ENCODE results near the gene CABCOCO1. TPM values are rescaled to one million over a fixed set of nuclear protein-coding genes. Genes with fewer than 3 reads are reported as not detected.

CABCOCO1 gene
- total RNA-seq = not detected

DNA sequence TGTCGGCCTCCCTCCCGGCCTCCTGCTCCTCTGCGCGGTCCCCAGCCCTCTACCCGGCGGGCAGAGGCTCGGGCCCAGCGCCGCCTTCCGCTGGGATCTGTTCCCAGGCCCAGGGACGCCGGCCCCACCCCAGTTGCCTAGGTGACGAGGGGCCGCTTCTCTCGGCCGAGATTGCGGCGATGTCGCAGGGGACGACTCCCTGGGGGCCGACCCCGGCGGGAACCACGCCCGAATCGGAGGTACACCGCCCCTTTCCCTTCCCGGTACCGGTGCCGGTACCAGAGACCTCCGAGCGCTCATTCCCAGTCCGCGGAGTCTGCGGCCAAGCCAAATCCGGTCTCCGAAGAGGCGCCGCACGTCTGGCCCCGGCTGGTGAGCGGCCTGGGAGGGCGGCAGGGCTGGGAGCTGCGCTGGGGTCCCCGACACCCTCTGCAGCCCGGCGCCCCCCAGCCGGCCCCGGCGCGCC lies at the start of gene CABCOCO1:
Gene CABCOCO1, plus strand, starts transcription at position 136 of the 466 bp plus-strand sequence. Its CDS starts 44 bp downstream, at position 180.
- peak in 1 of 2 donors; percentile 34 for ATAC-seq
- H3K27me3 Mint-ChIP-seq (ENCODE audit: low read depth) = peaks cover 38% of the 10 kb centered on the region
- no peaks in the 10 kb centered on the region for H3K36me3 Mint-ChIP-seq (ENCODE audit: insufficient read depth)
- H3K9me3 Mint-ChIP-seq = no peaks in the 10 kb centered on the region
- DNase-seq = no peak
- H3K4me1 Mint-ChIP-seq (ENCODE audit: low read depth) = no peaks in the 10 kb centered on the region
- no peak within 1 kb of the TSS for H3K4me3 Mint-ChIP-seq

GRCh38 chr10:61613665-61614064 lies 49.1 kb upstream of the CABCOCO1 start:
- no peaks in the 10 kb centered on the region for H3K4me1 Mint-ChIP-seq (ENCODE audit: low read depth)
- no peaks in the 10 kb centered on the region for H3K36me3 Mint-ChIP-seq (ENCODE audit: insufficient read depth)
- peaks cover 3% of the 10 kb centered on the region for H3K27me3 Mint-ChIP-seq (ENCODE audit: low read depth)
- ATAC-seq (no peak), DNase-seq (no peak)
- H3K4me3 Mint-ChIP-seq = no peak overlapping the region
- H3K9me3 Mint-ChIP-seq = no peaks in the 10 kb centered on the region

DNA sequence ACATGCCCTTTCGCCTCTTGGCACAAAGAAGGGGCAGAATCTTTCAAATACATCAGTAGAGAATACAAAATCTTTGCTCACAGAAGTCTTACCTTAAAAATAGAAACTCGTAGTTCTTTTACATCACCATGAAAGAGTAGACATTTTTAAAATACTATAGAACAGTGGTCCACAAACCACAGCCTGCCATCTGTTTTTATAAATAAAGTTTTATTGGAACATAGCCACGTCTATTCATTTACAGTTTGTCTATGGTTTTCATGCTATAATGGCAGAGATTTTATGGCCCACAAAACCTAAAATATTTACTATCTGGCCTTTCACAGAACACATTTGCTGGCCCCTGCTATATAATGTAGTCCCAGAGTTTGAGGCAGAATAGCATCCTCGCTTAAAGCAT lies 46.1 kb upstream of the CABCOCO1 start:
- no peak overlapping the region for H3K4me3 Mint-ChIP-seq
- no peak for DNase-seq
- ATAC-seq = no peak
- H3K4me1 Mint-ChIP-seq (ENCODE audit: low read depth) = no peaks in the 10 kb centered on the region
- no peaks in the 10 kb centered on the region for H3K36me3 Mint-ChIP-seq (ENCODE audit: insufficient read depth)
- no peaks in the 10 kb centered on the region for H3K9me3 Mint-ChIP-seq
- peaks cover 10% of the 10 kb centered on the region for H3K27me3 Mint-ChIP-seq (ENCODE audit: low read depth)

DNA sequence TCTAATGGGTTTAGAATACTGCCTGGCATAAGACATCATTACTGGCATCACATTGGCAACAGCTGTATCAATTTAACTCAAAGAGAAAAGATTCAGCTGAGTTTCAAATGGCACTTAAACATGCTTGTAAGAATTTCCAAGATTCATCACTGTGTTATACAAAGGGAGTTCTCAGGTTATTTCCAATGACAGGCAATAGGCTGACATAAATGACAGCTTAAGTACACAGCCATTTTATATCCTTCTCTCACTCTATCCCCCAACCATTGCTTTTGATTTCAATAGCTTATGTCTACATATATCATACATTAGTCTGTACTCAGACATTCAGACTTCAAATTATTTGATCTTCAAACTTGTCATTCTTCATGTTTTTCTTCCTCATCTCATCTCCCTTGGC lies 45.5 kb upstream of the CABCOCO1 start:
- Mint-ChIP-seq H3K9me3 (no peaks in the 10 kb centered on the region), H3K27me3 (ENCODE audit: low read depth) (peaks cover 11% of the 10 kb centered on the region), H3K4me1 (ENCODE audit: low read depth) (no peaks in the 10 kb centered on the region), H3K36me3 (ENCODE audit: insufficient read depth) (no peaks in the 10 kb centered on the region), H3K4me3 (no peak overlapping the region)
- DNase-seq (no peak), ATAC-seq (no peak)

DNA sequence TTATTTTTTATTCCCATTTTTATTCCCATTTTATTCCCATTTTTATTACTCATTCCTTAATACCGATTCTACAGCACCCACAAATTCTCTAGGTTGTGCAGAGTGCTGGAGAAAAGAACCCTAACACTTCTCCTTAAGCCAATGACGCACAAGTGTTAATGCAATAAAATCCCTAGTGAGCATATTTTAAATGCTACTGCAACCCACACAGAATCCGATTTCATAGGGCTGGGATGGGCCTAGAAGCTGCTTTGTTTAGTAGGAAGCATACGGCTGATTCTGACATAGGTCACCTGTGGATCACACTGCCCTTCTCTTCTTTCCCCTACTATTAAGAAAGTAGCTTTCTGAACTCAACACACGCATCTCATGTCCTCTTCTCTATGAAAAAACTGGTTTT lies 45.1 kb upstream of the CABCOCO1 start:
- no peaks in the 10 kb centered on the region for H3K36me3 Mint-ChIP-seq (ENCODE audit: insufficient read depth)
- H3K9me3 Mint-ChIP-seq = no peaks in the 10 kb centered on the region
- no peak overlapping the region for H3K4me3 Mint-ChIP-seq
- peaks cover 11% of the 10 kb centered on the region for H3K27me3 Mint-ChIP-seq (ENCODE audit: low read depth)
- DNase-seq (no peak), ATAC-seq (no peak)
- H3K4me1 Mint-ChIP-seq (ENCODE audit: low read depth) = no peaks in the 10 kb centered on the region

DNA sequence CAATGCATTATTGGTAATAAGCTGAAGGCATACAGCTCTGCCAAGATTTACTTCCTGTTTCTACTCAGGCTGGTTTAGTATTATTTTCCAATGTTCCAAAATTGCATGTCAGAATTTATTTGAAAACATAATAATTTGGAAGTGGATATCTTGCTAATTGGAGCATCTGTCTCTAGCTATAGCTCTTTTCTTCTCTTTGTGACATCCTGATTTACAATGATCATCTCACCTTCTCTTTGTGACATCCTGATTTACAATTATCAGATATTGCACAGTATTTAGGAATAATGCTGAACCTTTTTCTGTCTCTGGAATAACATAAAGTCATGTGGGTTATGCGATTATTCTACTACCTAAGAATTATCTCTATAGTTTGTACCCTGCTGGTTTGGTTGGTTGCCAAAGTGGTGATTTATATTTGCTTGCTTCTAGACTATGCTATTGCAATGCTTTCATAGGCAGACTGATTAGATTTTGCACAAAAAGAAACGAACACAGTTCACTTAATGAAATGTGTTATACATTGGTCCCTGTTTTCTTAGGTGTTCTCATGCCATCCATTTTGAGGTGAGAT lies 44.3 kb upstream of the CABCOCO1 start:
- DNase-seq (no peak), ATAC-seq (no peak)
- Mint-ChIP-seq H3K27me3 (ENCODE audit: low read depth) (peaks cover 11% of the 10 kb centered on the region), H3K4me3 (no peak overlapping the region), H3K36me3 (ENCODE audit: insufficient read depth) (no peaks in the 10 kb centered on the region), H3K4me1 (ENCODE audit: low read depth) (no peaks in the 10 kb centered on the region), H3K9me3 (no peaks in the 10 kb centered on the region)

- no peak for ATAC-seq
These were observed 42.2 kb upstream of the CABCOCO1 start for GRCh38 chr10:61620506-61620905.

DNA sequence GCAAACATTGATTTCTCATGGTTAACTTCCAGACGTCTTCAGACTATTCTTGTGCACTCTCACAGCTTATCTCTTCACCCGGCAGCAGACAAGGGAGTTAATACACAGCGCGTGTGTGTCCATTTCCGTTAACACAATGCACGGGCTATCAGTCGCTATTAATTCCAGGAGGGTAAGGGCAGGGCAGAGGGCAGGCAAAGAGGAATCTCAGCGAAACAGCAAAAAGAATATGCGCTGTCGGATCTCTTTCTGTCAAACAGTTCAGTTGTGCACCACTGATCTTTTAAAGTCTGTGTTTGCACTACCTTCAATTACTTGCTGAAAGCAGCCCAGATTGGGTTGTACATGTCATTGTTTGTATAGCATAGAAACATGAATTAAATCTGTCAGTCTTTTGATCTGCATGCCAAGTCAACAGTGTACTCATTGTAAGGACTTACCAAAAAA lies 41.1 kb upstream of the CABCOCO1 start:
- Mint-ChIP-seq H3K4me3 (no peak overlapping the region), H3K9me3 (no peaks in the 10 kb centered on the region), H3K4me1 (ENCODE audit: low read depth) (no peaks in the 10 kb centered on the region), H3K36me3 (ENCODE audit: insufficient read depth) (no peaks in the 10 kb centered on the region), H3K27me3 (ENCODE audit: low read depth) (peaks cover 19% of the 10 kb centered on the region)
- DNase-seq (no peak), ATAC-seq (no peak)

More at GRCh38 chr10:61620506-61620905, 42.2 kb upstream of the CABCOCO1 start:
- DNase-seq = no peak
- H3K36me3 Mint-ChIP-seq (ENCODE audit: insufficient read depth) = no peaks in the 10 kb centered on the region
- H3K4me3 Mint-ChIP-seq = no peak overlapping the region
- H3K9me3 Mint-ChIP-seq = no peaks in the 10 kb centered on the region
- H3K4me1 Mint-ChIP-seq (ENCODE audit: low read depth) = no peaks in the 10 kb centered on the region
- H3K27me3 Mint-ChIP-seq (ENCODE audit: low read depth) = peaks cover 13% of the 10 kb centered on the region

DNA sequence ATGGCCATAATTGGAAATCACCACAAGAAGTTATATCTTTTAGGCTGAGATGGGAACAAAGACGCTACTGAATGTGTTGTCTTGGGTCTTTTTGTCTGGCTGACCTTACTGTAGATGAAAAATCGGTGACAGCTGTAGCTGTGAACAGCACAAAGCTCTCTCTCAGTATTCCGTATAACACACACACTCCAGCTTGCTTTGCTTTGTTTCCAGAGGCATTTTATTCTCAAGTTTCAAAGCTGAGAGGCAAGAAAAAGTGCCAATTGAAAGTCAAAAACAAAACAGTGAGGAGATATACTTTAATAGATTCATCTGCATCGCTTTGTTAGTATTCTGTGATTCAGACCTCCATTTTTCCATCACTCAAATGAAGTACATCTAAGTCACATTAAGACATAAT lies 39.6 kb upstream of the CABCOCO1 start:
- no peak for DNase-seq
- no peak for ATAC-seq

DNA sequence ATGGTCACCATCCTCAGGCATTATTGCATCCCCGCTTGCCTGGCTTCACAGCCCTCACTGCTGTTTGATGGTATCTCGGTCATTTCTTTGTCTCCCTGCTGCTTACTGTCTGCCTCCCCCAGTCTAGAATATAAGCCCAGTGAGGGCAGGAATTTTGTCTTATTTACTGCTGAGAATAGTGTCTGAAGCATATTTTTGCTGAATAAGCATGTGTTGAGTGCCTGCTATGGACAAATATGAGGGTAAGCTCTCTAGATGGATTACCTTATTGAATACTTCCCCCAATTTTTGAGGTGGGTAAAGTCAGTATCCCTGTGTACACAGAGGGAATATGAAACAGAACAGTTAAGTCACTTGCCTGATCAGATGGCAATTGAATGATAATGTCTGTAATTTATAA lies 36.5 kb upstream of the CABCOCO1 start:
- H3K36me3 Mint-ChIP-seq (ENCODE audit: insufficient read depth) = no peaks in the 10 kb centered on the region
- ATAC-seq (no peak), DNase-seq (no peak)
- H3K4me3 Mint-ChIP-seq = no peak overlapping the region
- H3K4me1 Mint-ChIP-seq (ENCODE audit: low read depth) = no peaks in the 10 kb centered on the region
- no peaks in the 10 kb centered on the region for H3K9me3 Mint-ChIP-seq
- H3K27me3 Mint-ChIP-seq (ENCODE audit: low read depth) = peaks cover 13% of the 10 kb centered on the region

More for the DNA sequence above, 39.6 kb upstream of the CABCOCO1 start:
- Mint-ChIP-seq H3K27me3 (ENCODE audit: low read depth) (peaks cover 19% of the 10 kb centered on the region), H3K4me3 (no peak overlapping the region), H3K36me3 (ENCODE audit: insufficient read depth) (no peaks in the 10 kb centered on the region), H3K4me1 (ENCODE audit: low read depth) (no peaks in the 10 kb centered on the region), H3K9me3 (no peaks in the 10 kb centered on the region)

DNA sequence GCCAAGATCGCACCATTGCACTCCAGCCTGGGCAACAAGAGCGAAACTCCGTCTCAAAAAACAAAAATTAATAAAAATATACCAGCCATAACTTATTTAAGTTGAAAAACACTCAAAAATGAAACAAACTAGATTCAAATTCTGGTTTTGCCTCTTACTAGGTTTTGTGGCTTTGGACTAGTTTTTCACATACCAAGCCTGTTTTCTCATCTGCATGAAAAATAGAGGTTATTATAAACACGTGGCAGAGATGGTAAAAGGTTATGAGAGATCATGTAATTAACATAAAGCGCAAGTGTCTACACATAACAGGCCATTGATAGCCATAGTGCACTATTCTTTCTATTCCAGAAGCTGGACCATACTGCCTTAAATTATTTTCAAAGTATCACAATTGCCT lies 35.5 kb upstream of the CABCOCO1 start:
- Mint-ChIP-seq H3K36me3 (ENCODE audit: insufficient read depth) (no peaks in the 10 kb centered on the region), H3K4me1 (ENCODE audit: low read depth) (no peaks in the 10 kb centered on the region), H3K9me3 (no peaks in the 10 kb centered on the region), H3K4me3 (no peak overlapping the region), H3K27me3 (ENCODE audit: low read depth) (peaks cover 8% of the 10 kb centered on the region)
- DNase-seq = no peak
- ATAC-seq = no peak

GRCh38 chr10:61628151-61628874 lies 34.4 kb upstream of the CABCOCO1 start:
- H3K36me3 Mint-ChIP-seq (ENCODE audit: insufficient read depth) = no peaks in the 10 kb centered on the region
- ATAC-seq (no peak), DNase-seq (no peak)
- H3K9me3 Mint-ChIP-seq = no peaks in the 10 kb centered on the region
- H3K4me1 Mint-ChIP-seq (ENCODE audit: low read depth) = no peaks in the 10 kb centered on the region
- H3K4me3 Mint-ChIP-seq = no peak overlapping the region
- H3K27me3 Mint-ChIP-seq (ENCODE audit: low read depth) = peaks cover 8% of the 10 kb centered on the region

GRCh38 chr10:61628875-61629513 lies 33.7 kb upstream of the CABCOCO1 start:
- ATAC-seq (no peak), DNase-seq (no peak)
- H3K9me3 Mint-ChIP-seq = no peaks in the 10 kb centered on the region
- no peaks in the 10 kb centered on the region for H3K4me1 Mint-ChIP-seq (ENCODE audit: low read depth)
- H3K27me3 Mint-ChIP-seq (ENCODE audit: low read depth) = peaks cover 6% of the 10 kb centered on the region
- no peak overlapping the region for H3K4me3 Mint-ChIP-seq
- no peaks in the 10 kb centered on the region for H3K36me3 Mint-ChIP-seq (ENCODE audit: insufficient read depth)

DNA sequence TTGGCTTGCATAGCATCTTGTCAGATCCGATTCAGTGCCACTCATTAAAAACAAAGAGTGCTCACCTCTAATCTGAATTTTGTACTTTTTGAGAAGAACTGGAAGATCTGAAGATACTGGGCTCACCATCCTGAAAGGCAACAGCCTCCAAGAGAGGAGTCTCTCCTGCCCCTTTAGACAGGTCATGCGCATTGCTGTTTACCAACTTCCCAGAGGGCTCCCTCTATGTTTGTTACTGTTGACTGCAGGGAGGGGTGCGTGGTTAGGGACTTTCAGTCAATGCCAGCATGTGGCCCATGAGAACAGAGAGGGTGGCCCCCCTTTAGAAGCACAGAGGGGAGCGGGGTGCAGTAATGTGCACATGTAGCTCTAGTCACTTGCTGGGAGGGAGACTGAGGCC lies 33.2 kb upstream of the CABCOCO1 start:
- Mint-ChIP-seq H3K4me3 (no peak overlapping the region), H3K9me3 (no peaks in the 10 kb centered on the region), H3K27me3 (ENCODE audit: low read depth) (peaks cover 6% of the 10 kb centered on the region), H3K36me3 (ENCODE audit: insufficient read depth) (no peaks in the 10 kb centered on the region), H3K4me1 (ENCODE audit: low read depth) (no peaks in the 10 kb centered on the region)
- ATAC-seq = no peak
- DNase-seq = no peak

All from activated T-cell treated with anti-CD3 and anti-CD28 coated beads, Interleukin-2, amount 50 U/mL, for 4 hours (primary cell).